Esophagus mucosa (tissue), 1 donor: ENCODE measurements around the gene GPHB5. TPM values are rescaled to one million over a fixed set of nuclear protein-coding genes. Genes with fewer than 3 reads are reported as not detected.

Experiments
- total RNA-seq: library from RNA; stranded (reverse); gene quantifications from one replicate; pipeline ENCODE4 v1.2.4, GENCODE V29; 2023
- donor health status: DM: yes; HTN: yes; CAD: no.

GPHB5 gene
- total RNA-seq, 1 donor from 2014 or later, result not detected

Other genes starting within 250 kb of the GPHB5 start
- 2.0 TPM for gene RHOJ, start 114.5 kb downstream of the GPHB5 start, total RNA-seq
- gene PPP2R5E, start 224.4 kb upstream of the GPHB5 start, total RNA-seq, result 40.4 TPM